IPS-20b (cell line): ENCODE measurements around the gene LARGE1.

ENCODE experiments used
- H3K27ac ChIP-seq: one replicate; pipeline ENCODE4 v1.5.1; 2013; ENCODE audit warnings: low read length
- H3K27me3 ChIP-seq: 2 replicates; pipeline ENCODE4 v1.6.1; 2013; ENCODE audit warnings: mild to moderate bottlenecking, low read length, inconsistent platforms; ENCODE audit not compliant: insufficient read depth
- H3K36me3 ChIP-seq: 2 replicates; pipeline ENCODE4 v1.6.1; 2013; ENCODE audit warnings: low read depth, mild to moderate bottlenecking, inconsistent platforms, low read length, moderate library complexity; ENCODE audit not compliant: insufficient read depth
- H3K4me1 ChIP-seq: 2 replicates; pipeline ENCODE4 v1.6.1; 2013; ENCODE audit warnings: mild to moderate bottlenecking, control low read depth, inconsistent platforms, low read length, moderate library complexity; ENCODE audit not compliant: insufficient read depth
- H3K4me3 ChIP-seq: 2 replicates; pipeline ENCODE4 v1.5.1; 2013; ENCODE audit warnings: mild to moderate bottlenecking, low read length, inconsistent platforms
- H3K9ac ChIP-seq: 2 replicates; pipeline ENCODE4 v1.6.1; 2013; ENCODE audit warnings: low read depth, mild to moderate bottlenecking, inconsistent platforms, low read length, moderate library complexity
- H3K9me3 ChIP-seq: 2 replicates; pipeline ENCODE4 v1.6.1; 2013; ENCODE audit warnings: mild to moderate bottlenecking, low read depth, low read length, inconsistent platforms; ENCODE audit not compliant: insufficient read depth

LARGE1 gene

DNA sequence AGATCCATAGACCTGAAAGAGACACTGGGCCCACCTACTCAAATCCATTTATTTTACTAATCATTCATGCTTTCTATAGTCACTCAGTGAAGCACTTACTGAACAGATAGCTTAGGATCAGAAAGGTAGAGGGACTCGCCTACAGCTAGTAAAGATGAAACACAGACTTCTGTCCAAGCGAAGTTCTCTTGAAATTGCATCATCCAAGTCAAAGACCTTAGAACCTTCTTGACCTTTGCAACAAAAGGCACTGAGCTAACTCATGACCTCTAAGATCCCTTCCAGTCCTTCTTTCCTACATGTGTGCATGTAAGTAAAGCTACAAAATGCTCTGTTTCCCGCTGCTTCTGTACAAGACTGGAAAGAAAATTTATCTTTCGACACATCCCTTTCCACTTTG is 377.6 kb downstream of the LARGE1 start:
- no peak overlapping the region for H3K4me3 ChIP-seq
- H3K9me3 ChIP-seq: no peaks in the 10 kb centered on the region
- H3K27me3 ChIP-seq: no peaks in the 10 kb centered on the region
- no peak overlapping the region for H3K9ac ChIP-seq
- no peaks in the 10 kb centered on the region for H3K36me3 ChIP-seq
- H3K27ac ChIP-seq: no peak overlapping the region
- no peaks in the 10 kb centered on the region for H3K4me1 ChIP-seq

DNA sequence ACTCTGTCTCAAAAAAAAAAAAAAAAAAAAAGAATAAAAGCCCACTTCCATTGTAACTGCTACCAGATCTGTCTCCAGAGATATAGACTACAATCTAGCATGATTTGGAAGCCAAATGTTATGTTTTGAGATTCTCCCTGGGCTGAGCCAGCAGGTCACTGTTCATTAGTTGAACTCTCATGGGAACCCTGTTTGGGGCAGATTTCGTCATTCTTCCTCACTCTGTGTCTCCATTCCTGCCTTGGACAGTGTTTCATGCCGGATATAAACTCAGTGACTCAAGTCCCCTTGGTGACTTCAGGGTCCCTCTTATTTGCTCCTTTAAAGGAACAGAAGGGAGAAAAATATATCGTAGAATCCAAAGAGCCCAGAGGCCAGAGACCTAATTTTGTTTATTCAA is 378.1 kb downstream of the LARGE1 start:
- H3K36me3 ChIP-seq: no peaks in the 10 kb centered on the region
- H3K9me3 ChIP-seq: no peaks in the 10 kb centered on the region
- H3K4me1 ChIP-seq: no peaks in the 10 kb centered on the region
- H3K4me3 ChIP-seq: no peak overlapping the region
- H3K27me3 ChIP-seq: no peaks in the 10 kb centered on the region
- no peak overlapping the region for H3K27ac ChIP-seq
- no peak overlapping the region for H3K9ac ChIP-seq

GRCh38 chr22:33539902-33540751 is 380.1 kb downstream of the LARGE1 start:
- Histone ChIP-seq H3K27me3 (no peaks in the 10 kb centered on the region), H3K36me3 (no peaks in the 10 kb centered on the region), H3K27ac (no peak overlapping the region), H3K9ac (no peak overlapping the region), H3K4me3 (no peak overlapping the region), H3K4me1 (no peaks in the 10 kb centered on the region), H3K9me3 (no peaks in the 10 kb centered on the region)

GRCh38 chr22:33539202-33539901 is 380.9 kb downstream of the LARGE1 start:
- Histone ChIP-seq H3K9ac (no peak overlapping the region), H3K4me1 (no peaks in the 10 kb centered on the region), H3K27ac (no peak overlapping the region), H3K9me3 (no peaks in the 10 kb centered on the region), H3K27me3 (no peaks in the 10 kb centered on the region), H3K36me3 (no peaks in the 10 kb centered on the region), H3K4me3 (no peak overlapping the region)

DNA sequence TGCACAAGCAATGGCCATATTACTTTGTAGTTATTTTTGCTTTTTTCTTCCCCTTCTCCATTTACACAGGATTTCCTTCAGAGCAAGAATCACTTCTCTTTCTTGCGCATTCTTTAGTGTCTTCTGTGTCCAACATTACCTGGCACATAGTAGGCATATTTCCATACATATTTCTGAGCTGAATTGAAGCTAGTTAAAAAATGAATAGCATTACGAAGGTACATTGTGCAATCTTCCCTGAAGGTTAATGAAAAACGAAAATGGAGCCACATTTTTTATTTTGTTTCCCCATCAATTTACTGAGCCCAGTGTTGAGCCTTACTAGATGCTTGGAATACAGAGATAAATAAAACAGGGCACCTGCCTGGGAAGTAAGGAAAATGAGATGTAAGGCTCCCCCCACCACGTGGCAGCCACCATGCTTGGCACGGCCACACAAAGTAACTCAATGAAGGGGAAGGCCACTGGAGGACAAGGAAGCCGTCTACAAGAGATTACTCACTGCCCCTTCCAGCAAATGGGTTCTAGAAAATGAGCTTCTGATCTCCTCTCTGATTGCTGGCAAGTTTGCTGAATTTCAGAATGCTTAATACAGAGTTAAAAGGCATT is 381.9 kb downstream of the LARGE1 start:
- Histone ChIP-seq H3K27ac (no peak overlapping the region), H3K36me3 (no peaks in the 10 kb centered on the region), H3K4me1 (no peaks in the 10 kb centered on the region), H3K27me3 (no peaks in the 10 kb centered on the region), H3K4me3 (no peak overlapping the region), H3K9me3 (no peaks in the 10 kb centered on the region), H3K9ac (no peak overlapping the region)

DNA sequence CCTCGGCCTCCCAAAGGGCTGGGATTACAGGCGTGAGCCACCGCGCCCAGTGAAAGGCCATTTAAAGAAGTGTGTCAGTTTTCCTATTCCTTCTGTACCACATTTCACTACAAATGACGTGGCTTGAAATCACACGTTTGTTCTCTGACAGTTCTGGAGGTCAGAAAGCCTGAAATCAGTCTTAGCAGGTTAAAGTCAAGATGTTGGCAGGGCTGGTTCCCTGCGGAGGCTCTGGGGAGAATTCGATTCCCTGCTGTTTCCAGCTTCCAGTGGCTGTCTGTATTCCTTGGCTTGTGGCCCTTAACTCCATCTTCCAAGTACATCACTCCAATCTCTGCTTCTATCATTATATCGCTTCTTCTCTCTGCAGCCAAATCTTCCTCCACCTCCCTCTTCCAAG is 383.2 kb downstream of the LARGE1 start:
- Histone ChIP-seq H3K36me3 (no peaks in the 10 kb centered on the region), H3K27ac (no peak overlapping the region), H3K9ac (no peak overlapping the region)

GRCh38 chr22:33535937-33536875 is 384.1 kb downstream of the LARGE1 start:
- H3K27me3 ChIP-seq: no peaks in the 10 kb centered on the region
- H3K36me3 ChIP-seq: no peaks in the 10 kb centered on the region
- no peaks in the 10 kb centered on the region for H3K9me3 ChIP-seq
- H3K4me3 ChIP-seq: no peak overlapping the region
- H3K4me1 ChIP-seq: no peaks in the 10 kb centered on the region
- no peak overlapping the region for H3K27ac ChIP-seq
- no peak overlapping the region for H3K9ac ChIP-seq

More for the DNA sequence above, 383.2 kb downstream of the LARGE1 start:
- Histone ChIP-seq H3K4me1 (no peaks in the 10 kb centered on the region), H3K9me3 (no peaks in the 10 kb centered on the region), H3K27me3 (no peaks in the 10 kb centered on the region), H3K4me3 (no peak overlapping the region)

GRCh38 chr22:33529424-33530113 is 390.7 kb downstream of the LARGE1 start:
- Histone ChIP-seq H3K4me3 (no peak overlapping the region), H3K4me1 (peaks cover 12% of the 10 kb centered on the region; the same call in 1 of the 2 replicates), H3K36me3 (no peaks in the 10 kb centered on the region), H3K9me3 (no peaks in the 10 kb centered on the region), H3K27me3 (no peaks in the 10 kb centered on the region), H3K9ac (no peak overlapping the region), H3K27ac (no peak overlapping the region)

- no peak overlapping the region for H3K4me3 ChIP-seq
- H3K9ac ChIP-seq: no peak overlapping the region
- no peaks in the 10 kb centered on the region for H3K27me3 ChIP-seq
- H3K4me1 ChIP-seq: peaks cover 13% of the 10 kb centered on the region; the same call in 1 of the 2 replicates
- no peak overlapping the region for H3K27ac ChIP-seq
- H3K9me3 ChIP-seq: no peaks in the 10 kb centered on the region
- no peaks in the 10 kb centered on the region for H3K36me3 ChIP-seq
Measured at GRCh38 chr22:33528183-33528582, 392.1 kb downstream of the LARGE1 start.

- H3K27me3 ChIP-seq: no peaks in the 10 kb centered on the region
- H3K27ac ChIP-seq: no peak overlapping the region
- no peak overlapping the region for H3K9ac ChIP-seq
- no peak overlapping the region for H3K4me3 ChIP-seq
- no peaks in the 10 kb centered on the region for H3K9me3 ChIP-seq
- H3K36me3 ChIP-seq: no peaks in the 10 kb centered on the region
- peaks cover 13% of the 10 kb centered on the region; the same call in 1 of the 2 replicates for H3K4me1 ChIP-seq
Measured at GRCh38 chr22:33526434-33527107, 393.7 kb downstream of the LARGE1 start.
